Astrocyte (in vitro differentiated cells and primary cell): Measurements from ENCODE around the gene TMPRSS3. TPM values are rescaled to one million over a fixed set of nuclear protein-coding genes. Genes with fewer than 3 reads are reported as not detected.

Experiments
- DNase-seq: peaks from one replicate; pipeline ENCODE4 v3.0.0-alpha.2; 2010; ENCODE audit warnings: low read depth
- FAIRE-seq: peaks from 2 replicates; lab custom pipeline; 2011; peaks lifted over from hg19 to GRCh38; lab: Jason Lieb, UNC
- H2AFZ ChIP-seq: 2 replicates; pipeline ENCODE4 v1.6.0; 2012; ENCODE audit warnings: low read depth, low read length, inconsistent platforms
- H3K27ac ChIP-seq: 2 replicates; pipeline ENCODE4 v1.5.1; 2011; ENCODE audit warnings: low read depth, low read length, inconsistent platforms
- H3K27me3 ChIP-seq: 2 replicates; pipeline ENCODE4 v1.6.0; 2011; ENCODE audit warnings: low read length, inconsistent platforms; ENCODE audit not compliant: insufficient read depth
- H3K36me3 ChIP-seq: 2 replicates; pipeline ENCODE4 v1.5.1; 2011; ENCODE audit warnings: low read length, inconsistent platforms; ENCODE audit not compliant: insufficient read depth
- H3K4me1 ChIP-seq: 2 replicates; pipeline ENCODE4 v1.5.1; 2011; ENCODE audit warnings: low read length, inconsistent platforms; ENCODE audit not compliant: insufficient read depth
- H3K4me2 ChIP-seq: 2 replicates; pipeline ENCODE4 v1.6.0; 2012; ENCODE audit warnings: low read length, inconsistent platforms
- H3K4me3 ChIP-seq: 2 replicates; pipeline ENCODE4 v1.5.1; 2011; ENCODE audit warnings: low read depth, mild to moderate bottlenecking, low read length, inconsistent platforms; ENCODE audit not compliant: insufficient read depth
- H3K79me2 ChIP-seq: 2 replicates; pipeline ENCODE4 v1.6.0; 2012; ENCODE audit warnings: mild to moderate bottlenecking, low read length, inconsistent platforms; ENCODE audit not compliant: insufficient read depth
- H3K9ac ChIP-seq: 2 replicates; pipeline ENCODE4 v1.6.0; 2012; ENCODE audit warnings: mild to moderate bottlenecking, low read length, inconsistent platforms
- H3K9me3 ChIP-seq: 2 replicates; pipeline ENCODE4 v1.5.1; 2012; ENCODE audit warnings: low read depth, mild to moderate bottlenecking, low read length, inconsistent platforms; ENCODE audit not compliant: insufficient read depth
- H4K20me1 ChIP-seq: 2 replicates; pipeline ENCODE4 v1.6.0; 2012; ENCODE audit warnings: low read length, inconsistent platforms; ENCODE audit not compliant: insufficient read depth
- H3K27ac Mint-ChIP-seq: one replicate; pipeline ENCODE4 v1.8.0; 2021; ENCODE audit warnings: mild to moderate bottlenecking, mixed read lengths; ENCODE audit not compliant: unreplicated experiment
- H3K27me3 Mint-ChIP-seq: one replicate; pipeline ENCODE4 v1.8.0; 2021; ENCODE audit warnings: low read depth, mixed read lengths; ENCODE audit not compliant: unreplicated experiment
- H3K36me3 Mint-ChIP-seq: one replicate; pipeline ENCODE4 v1.8.0; 2021; ENCODE audit warnings: low read depth, mixed read lengths; ENCODE audit not compliant: unreplicated experiment
- H3K4me1 Mint-ChIP-seq: one replicate; pipeline ENCODE4 v1.8.0; 2021; ENCODE audit warnings: low read depth, mixed read lengths; ENCODE audit not compliant: unreplicated experiment
- H3K4me3 Mint-ChIP-seq: one replicate; pipeline ENCODE4 v1.8.0; 2021; ENCODE audit warnings: mild to moderate bottlenecking, moderate library complexity, mixed read lengths; ENCODE audit not compliant: unreplicated experiment
- H3K9me3 Mint-ChIP-seq: one replicate; pipeline ENCODE4 v1.8.0; 2021; ENCODE audit warnings: mild to moderate bottlenecking, mixed read lengths; ENCODE audit not compliant: unreplicated experiment
- CTCF ChIP-seq: IDR thresholded peaks from 2 replicates; pipeline ENCODE4 v1.5.1; 2011; ENCODE audit warnings: low read depth, mild to moderate bottlenecking, inconsistent platforms, low read length, moderate library complexity; ENCODE audit not compliant: insufficient read depth
- EZH2 ChIP-seq: IDR thresholded peaks from 2 replicates; pipeline ENCODE4 v1.6.1; 2012; ENCODE audit warnings: mild to moderate bottlenecking, low read length, inconsistent platforms; ENCODE audit not compliant: insufficient read depth
- total RNA-seq: library from RNA; stranded (reverse); gene quantifications from 2 replicates; pipeline ENCODE4 v1.2.1, GENCODE V29; 2021

Gene TMPRSS3
- total RNA-seq, 1 donor from 2014 or later, result not detected

- FAIRE-seq (no peak), DNase-seq (no peak)
- no peaks in the 10 kb centered on the region for H3K79me2 ChIP-seq
- no peaks in the 10 kb centered on the region for H3K27me3 ChIP-seq
- Mint-ChIP-seq H3K27ac (no peak overlapping the region), H3K4me1 (no peaks in the 10 kb centered on the region), H3K9me3 (peaks cover 3% of the 10 kb centered on the region), H3K4me3 (no peak overlapping the region), H3K27me3 (peaks cover 15% of the 10 kb centered on the region), H3K36me3 (no peaks in the 10 kb centered on the region)
- no peak overlapping the region for H3K4me2 ChIP-seq
- H3K4me1 ChIP-seq, result no peaks in the 10 kb centered on the region
- H4K20me1 ChIP-seq, result no peaks in the 10 kb centered on the region
- H3K9ac ChIP-seq, result no peak overlapping the region
- no peak for TF ChIP-seq CTCF
- TF ChIP-seq EZH2, result no peak
- no peak overlapping the region for H3K27ac ChIP-seq
- H3K4me3 ChIP-seq, result no peak overlapping the region
- H2AFZ ChIP-seq, result no peak overlapping the region
- H3K9me3 ChIP-seq, result no peaks in the 10 kb centered on the region
- no peaks in the 10 kb centered on the region for H3K36me3 ChIP-seq
Measured at GRCh38 chr21:42343963-42344510, 51.8 kb downstream of the TMPRSS3 start.

DNA sequence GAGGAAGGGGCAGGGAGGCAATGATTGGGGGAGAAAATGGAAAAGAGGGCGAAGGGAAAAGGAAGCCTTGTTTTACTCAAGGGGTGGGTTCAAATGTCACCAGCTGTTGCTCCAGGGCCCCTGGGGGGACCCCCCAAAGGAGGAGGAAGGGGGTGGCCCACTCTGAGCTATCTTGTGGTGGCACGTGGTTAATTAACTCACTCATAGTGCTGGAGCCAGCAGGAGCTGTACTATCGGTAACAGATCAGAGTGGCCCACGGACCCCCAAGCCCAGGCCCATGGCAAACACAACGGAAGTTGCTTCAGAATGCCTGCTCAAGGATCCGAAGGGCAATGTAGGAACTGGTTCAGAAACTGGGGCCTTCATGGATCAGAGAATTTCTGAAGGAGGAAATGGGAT is 52.3 kb downstream of the TMPRSS3 start:
- Mint-ChIP-seq H3K36me3 (no peaks in the 10 kb centered on the region), H3K27me3 (peaks cover 15% of the 10 kb centered on the region), H3K4me1 (no peaks in the 10 kb centered on the region), H3K9me3 (peaks cover 3% of the 10 kb centered on the region), H3K4me3 (no peak overlapping the region), H3K27ac (no peak overlapping the region)
- no peak for TF ChIP-seq CTCF
- TF ChIP-seq EZH2, result no peak
- no peaks in the 10 kb centered on the region for H3K4me1 ChIP-seq
- H3K79me2 ChIP-seq, result no peaks in the 10 kb centered on the region
- H3K9me3 ChIP-seq, result no peaks in the 10 kb centered on the region
- no peak for DNase-seq
- H3K4me2 ChIP-seq, result no peak overlapping the region
- H3K9ac ChIP-seq, result no peak overlapping the region
- H3K27me3 ChIP-seq, result no peaks in the 10 kb centered on the region
- no peaks in the 10 kb centered on the region for H4K20me1 ChIP-seq
- no peak overlapping the region for H2AFZ ChIP-seq
- no peaks in the 10 kb centered on the region for H3K36me3 ChIP-seq
- H3K4me3 ChIP-seq, result no peak overlapping the region
- H3K27ac ChIP-seq, result no peak overlapping the region
- no peak for FAIRE-seq

DNA sequence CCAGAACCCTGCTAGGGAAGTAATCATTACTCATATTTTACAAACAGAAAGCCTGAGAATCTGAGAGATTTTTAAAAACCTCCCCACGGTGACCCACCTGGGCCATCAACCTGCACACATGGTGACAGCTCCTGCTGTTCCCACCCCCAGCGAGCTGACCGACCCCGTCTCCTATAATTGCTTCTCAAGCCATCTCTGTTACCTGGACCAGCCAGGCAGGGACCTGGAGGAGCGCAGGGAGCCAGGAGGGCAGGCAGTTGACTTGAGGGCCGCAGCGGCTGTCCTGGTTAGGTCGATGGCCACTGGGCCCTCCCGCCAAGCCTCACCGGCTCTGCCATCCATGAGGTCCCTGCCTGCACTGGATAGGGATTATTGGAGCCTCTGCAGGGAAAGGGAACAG is 52.8 kb downstream of the TMPRSS3 start:
- Histone ChIP-seq H3K4me3 (no peak overlapping the region), H3K4me1 (peaks cover under 1% of the 10 kb centered on the region), H3K27me3 (no peaks in the 10 kb centered on the region), H3K27ac (no peak overlapping the region), H4K20me1 (no peaks in the 10 kb centered on the region), H3K9ac (no peak overlapping the region), H3K79me2 (no peaks in the 10 kb centered on the region), H3K4me2 (no peak overlapping the region), H3K9me3 (no peaks in the 10 kb centered on the region), H3K36me3 (no peaks in the 10 kb centered on the region), H2AFZ (no peak overlapping the region)
- Mint-ChIP-seq H3K9me3 (peaks cover 2% of the 10 kb centered on the region), H3K4me1 (no peaks in the 10 kb centered on the region), H3K27me3 (peaks cover 14% of the 10 kb centered on the region), H3K27ac (no peak overlapping the region), H3K36me3 (no peaks in the 10 kb centered on the region), H3K4me3 (no peak overlapping the region)
- DNase-seq, result no peak
- FAIRE-seq, result no peak
- TF ChIP-seq EZH2 (no peak), CTCF (no peak)
